ENCODE measurements around the gene PTPRG.
"Not testable (repeated sequence)": the region's sequence is repeated elsewhere in the genome, so short reads cannot be mapped to it uniquely, and the experiment has no call there.

Gene PTPRG

DNA sequence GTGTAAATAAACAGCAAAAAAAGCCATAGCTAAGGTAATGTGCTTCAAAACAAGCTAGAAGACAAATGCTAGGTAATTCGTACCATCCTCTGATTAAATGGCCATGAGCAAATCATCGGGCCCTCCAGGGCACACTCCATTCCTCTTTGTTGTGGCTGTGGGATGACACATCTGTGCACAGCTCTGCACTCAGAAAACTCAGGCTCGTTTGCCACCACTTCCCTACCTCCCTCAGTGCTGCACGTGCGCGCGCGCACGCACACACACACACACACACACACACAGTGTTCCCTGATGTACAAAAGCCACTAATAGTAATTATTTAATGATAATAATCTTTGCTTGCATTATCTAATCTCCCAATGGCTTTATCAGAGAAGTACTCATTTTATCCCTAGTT is 475.4 kb downstream of the PTPRG start:
- no peak for DNase-seq

- DNase-seq = not testable (repeated sequence)
Observed at GRCh38 chr3:62038798-62039197, 477.4 kb downstream of the PTPRG start.

DNA sequence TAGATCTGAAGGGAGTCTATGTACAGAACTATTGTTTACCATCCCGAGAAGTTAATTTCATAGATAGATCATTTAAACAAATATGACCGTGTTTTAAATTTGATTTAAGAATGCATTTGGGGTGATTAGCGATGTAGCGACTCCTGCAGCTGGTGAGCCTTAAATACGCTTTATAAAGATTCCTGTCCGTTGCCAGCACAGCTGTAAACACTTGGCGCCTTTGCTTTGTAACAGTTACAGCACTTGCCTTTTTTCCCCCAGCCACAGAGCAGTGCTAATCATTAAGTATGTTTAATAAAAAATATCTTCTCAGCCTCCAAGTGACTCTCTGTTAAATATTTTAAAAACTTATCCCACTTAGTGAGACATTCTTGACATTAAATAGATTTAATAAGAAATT is 478.2 kb downstream of the PTPRG start:
- no peak for DNase-seq

DNA sequence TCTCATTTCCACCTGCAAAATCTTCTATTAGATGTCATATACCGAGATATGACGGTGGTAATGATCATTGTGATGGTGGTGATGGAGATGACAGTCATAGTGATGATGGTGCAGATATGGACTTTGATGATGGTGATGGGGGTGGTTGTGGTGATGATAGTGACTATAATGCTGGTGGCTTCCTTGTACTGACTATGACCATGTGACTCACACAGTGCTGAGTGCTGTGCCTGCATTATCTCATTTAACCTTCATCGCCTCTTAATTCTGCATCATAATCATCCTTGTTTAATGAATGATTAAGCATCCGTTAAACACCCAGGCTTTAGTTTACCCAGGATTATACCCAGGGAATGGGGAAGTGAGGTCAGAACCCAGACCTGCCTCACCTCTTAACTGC is 480.3 kb downstream of the PTPRG start:
- no peak for DNase-seq

GRCh38 chr3:62044874-62045411 is 483.6 kb downstream of the PTPRG start:
- no peak for DNase-seq

GRCh38 chr3:62046326-62046725 is 485.0 kb downstream of the PTPRG start:
- DNase-seq = no peak

DNA sequence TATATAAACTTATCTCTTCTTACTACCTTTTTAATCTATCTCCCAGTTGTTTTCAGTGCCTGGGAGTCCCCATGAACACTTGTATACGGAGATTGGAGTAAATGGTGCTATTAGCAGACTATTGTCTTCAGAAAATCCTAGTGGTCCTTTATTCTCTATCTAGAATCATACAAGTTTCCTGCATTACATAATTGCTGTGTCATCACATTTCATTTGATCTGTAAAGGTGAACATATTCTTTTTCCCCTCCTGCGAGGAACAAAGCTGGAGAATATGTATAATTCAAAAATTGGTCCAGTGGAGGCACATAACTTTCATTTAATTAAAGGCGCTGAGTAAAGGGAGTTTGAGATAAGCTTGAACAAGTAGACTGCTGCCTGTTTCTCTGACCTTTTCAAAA is 487.2 kb downstream of the PTPRG start:
- no peak for DNase-seq

DNA sequence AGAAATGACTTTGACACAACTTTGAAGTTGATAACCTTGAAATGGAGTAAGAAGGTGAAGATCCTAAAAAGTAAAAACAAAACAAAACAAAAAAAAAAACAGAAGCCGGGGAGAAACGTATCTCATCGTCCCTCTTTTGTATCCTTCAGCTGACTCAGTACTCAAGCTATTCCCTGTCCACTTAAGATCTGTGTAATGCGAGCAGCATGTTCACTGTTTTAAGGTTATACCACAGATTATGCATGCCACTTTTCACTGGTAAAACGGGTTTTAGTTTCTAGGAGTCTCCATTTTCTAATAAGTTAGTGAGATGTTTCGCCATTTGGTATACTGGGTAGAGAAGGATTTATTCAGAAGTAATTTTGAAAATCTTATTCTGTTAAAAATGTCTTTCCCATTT is 487.7 kb downstream of the PTPRG start:
- no peak for DNase-seq

DNA sequence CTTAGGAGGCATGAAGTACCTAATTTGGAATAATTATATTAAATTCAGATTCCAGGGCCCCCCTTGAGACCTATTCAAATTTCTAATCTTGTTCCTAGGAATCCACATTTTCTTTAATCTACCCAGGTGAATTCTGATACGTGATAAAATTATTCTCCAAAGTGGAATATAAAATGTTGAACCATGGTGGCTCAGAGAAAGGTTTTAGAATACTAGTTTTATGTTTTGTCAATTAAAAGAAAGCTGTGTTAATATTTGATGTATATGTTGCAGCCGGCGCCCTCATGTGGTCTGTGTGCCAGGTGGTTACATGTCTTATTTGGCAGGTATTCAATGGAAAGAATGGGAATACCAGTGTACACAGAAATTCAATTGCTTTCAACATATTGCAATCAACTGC is 490.1 kb downstream of the PTPRG start:
- no peak for DNase-seq

DNA sequence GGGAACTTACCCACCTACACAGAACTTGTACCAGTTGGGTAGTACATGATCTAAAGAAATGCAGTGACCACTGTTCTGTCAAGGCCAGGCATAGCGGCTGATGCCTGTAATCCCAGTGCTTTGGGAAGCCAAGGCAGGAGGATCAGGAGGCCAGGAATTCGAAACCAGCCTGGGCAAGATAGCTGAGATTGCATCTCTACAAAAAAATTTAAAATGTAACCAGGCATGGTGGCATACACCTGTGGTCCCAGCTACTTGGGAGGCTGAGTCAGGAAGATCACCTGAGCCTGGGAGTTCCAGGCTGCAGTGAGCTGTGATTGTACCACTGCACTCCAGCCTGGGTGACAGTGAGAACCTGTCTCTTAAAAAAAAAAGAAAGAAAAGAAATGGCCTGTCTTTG is 491.0 kb downstream of the PTPRG start:
- DNase-seq = no peak

DNA sequence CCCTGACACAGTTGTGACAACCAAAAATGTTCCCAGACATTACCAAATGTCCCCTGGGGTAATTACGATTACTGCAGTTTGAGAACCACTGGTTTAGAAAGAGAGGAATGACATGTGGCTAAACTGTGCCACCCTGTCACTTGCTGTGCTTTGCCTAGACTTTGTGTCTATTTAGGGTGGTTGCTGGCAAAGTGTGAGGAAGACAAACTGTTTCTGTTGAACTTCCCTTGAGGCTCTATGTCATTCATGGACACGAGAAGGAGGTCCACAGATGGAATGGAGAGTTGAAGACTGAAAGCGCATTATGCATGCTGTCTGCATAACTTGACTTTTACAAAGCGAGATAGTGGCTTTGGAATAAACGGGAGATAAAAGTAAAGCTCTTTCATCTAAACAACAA is 495.3 kb downstream of the PTPRG start:
- no peak for DNase-seq

DNA sequence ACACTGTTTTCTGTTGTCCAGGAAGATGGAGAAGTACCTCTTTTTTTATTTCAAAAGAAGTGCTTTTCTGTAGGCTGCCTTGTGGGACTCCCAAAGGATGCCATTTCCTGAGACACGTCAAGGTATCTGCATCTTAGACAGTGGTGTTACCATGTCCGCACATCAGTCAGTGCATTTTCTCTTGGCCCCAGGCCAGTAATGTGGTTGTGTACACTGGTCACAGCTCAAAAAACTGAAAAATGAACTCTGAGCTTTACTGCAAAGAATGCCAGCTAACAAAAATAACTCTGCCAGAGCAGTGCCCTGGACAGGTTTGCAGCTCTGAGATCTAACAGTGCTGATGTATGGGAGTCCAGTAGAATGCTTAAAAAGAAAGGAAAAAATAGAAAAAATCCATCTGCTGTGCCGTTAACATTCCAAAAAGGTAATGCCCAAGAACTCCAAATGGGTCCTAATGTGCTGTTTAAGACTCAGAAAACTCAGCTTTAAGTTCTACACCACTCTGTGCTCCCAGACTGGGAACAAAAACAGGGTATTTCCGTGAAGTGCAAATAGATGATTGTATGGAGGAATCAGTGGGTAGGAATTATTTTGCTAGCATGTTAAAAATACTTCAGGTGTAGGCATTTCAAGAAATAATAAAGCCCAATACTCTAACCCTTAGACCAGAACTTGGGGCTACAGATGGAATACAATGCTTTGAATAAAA is 496.1 kb downstream of the PTPRG start:
- DNase-seq = no peak

- DNase-seq = no peak
Observed at GRCh38 chr3:62065985-62066693, 504.8 kb downstream of the PTPRG start.

GRCh38 chr3:62068337-62068736 is 507.0 kb downstream of the PTPRG start:
- no peak for DNase-seq

- DNase-seq = no peak
Observed at GRCh38 chr3:62070891-62071290, 509.5 kb downstream of the PTPRG start.

DNA sequence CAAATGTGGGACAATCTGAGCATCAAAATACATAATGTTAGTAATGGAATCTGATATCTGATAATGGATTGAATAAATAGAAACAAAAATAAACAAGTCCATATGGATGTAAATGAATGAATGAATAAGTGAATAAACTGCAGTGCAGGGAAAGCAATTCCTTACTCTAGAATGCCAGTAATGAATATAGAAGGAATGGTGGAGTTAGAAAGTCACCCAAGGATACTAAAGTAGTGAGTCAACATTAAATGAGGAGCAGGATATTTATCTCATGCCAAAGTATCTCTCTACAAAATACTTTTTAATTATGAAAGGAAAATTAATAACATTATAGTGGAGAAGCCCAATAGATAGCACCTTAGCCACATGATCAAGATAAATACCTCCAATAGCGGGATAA is 511.7 kb downstream of the PTPRG start:
- DNase-seq = no peak

- peak in 1 of 51 donors; percentile 25 for DNase-seq
Observed at GRCh38 chr3:62084558-62084957, 523.2 kb downstream of the PTPRG start.

GRCh38 chr3:62088472-62089104 is 527.2 kb downstream of the PTPRG start:
- no peak for DNase-seq

- peak in 1 of 51 donors; percentile 12 for DNase-seq
Observed at GRCh38 chr3:62090066-62090465, 528.7 kb downstream of the PTPRG start.

DNA sequence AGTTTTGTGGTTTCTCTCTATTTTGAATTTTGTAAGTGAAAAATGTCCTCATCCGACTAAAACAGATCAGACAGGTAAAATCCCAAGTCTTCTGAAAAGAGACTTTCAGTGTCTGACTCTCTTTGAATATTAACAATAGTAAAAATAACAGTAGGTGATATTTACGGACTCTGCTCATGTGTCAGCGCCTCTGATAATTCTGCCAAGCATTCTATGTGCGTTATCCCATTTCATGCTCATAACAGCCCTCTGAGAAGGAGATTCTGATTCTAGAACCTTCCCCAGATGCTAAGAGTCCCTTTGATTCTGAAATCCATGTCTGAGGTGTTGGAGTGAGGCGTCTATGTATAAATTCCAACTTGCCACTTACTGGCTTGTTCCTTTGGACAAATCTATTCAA is 529.1 kb downstream of the PTPRG start:
- no peak for DNase-seq

DNA sequence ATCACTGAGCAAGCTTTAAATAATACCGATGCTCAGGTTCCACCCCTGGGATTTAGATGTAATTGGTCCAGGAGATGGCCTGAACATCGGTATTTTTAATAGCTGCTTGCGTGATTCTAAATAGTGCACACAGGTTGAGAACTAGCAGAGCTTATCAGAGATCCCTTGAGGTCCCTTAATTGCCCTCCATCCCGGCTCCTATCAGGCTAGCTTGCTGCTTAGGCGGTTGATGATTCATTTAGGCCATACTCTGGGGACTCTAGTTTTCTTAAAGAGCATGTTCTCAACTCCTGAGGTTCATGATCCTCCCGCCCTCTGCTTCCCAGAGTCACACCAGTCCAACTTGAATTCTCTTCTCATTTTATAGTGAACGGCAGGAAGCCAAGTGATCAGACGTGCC is 531.7 kb downstream of the PTPRG start:
- DNase-seq = no peak

DNA sequence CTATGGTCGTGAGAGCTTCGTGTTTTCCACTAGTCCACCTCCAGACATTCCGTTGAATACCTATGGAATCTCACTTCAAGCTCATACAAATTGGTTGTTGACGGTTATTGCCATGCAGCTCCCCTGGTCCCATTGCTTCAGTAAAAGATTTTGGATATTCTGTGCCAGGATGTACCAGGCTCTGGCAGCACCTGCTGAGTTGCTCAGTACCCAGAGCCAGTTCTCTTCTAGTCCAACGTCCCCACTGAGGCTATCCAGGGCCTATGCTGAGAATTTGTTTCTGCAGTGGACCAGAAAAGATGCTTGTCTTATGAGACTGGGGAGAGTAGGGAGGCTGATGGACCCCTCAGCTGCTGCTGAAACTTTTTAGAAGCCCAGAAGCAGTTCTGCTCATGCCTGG is 533.1 kb downstream of the PTPRG start:
- no peak for DNase-seq

DNA sequence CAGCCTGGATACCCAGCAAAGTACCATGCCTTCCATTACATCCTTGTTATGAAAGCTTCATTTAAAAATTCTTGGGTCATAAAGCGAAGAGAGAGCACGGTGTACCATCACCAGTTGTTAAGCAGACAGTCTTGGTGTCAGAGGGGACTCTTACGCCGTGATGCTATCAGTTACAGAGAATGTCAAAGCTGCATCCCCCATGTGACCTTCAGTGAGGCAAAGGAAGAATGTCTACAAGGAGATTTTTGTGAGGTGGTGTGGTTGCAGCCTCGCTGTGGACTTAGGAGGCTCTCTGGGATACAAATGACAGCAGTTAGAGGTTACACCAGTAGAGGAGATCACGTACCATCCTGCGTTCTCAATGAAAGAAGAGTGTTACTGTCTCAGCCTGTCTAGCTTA is 533.7 kb downstream of the PTPRG start:
- no peak for DNase-seq

Data from hypothalamus (tissue), 51 donors.